ENCODE measurements around the gene RPS6KA1.

DNA sequence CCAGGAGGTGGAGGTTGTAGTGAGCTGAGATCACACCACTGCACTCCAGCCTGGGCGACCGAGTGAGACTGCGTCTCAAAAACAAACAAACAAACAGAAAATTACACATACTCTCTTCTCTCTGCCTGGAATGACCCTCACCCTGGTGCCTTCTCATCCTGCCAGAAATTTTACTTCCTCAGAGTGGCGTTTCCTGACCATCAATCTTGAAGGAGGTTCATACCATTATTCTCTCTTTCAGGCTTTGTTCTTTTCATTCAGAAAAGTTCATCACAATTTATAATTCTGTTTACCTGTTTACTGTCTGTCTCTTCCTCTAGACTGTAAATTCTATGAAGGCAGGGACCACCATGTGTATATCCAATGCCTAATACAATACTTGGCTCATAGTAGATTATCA is 79.3 kb downstream of the RPS6KA1 start:
- TF ChIP-seq, protein P1, sequence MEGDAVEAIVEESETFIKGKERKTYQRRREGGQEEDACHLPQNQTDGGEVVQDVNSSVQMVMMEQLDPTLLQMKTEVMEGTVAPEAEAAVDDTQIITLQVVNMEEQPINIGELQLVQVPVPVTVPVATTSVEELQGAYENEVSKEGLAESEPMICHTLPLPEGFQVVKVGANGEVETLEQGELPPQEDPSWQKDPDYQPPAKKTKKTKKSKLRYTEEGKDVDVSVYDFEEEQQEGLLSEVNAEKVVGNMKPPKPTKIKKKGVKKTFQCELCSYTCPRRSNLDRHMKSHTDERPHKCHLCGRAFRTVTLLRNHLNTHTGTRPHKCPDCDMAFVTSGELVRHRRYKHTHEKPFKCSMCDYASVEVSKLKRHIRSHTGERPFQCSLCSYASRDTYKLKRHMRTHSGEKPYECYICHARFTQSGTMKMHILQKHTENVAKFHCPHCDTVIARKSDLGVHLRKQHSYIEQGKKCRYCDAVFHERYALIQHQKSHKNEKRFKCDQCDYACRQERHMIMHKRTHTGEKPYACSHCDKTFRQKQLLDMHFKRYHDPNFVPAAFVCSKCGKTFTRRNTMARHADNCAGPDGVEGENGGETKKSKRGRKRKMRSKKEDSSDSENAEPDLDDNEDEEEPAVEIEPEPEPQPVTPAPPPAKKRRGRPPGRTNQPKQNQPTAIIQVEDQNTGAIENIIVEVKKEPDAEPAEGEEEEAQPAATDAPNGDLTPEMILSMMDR (optimal IDR thresholded peaks at IDR 0.05 in 1 of 3, IDR thresholded peaks at IDR 0.05 in 1 of 3, conservative IDR thresholded peaks at IDR 0.05 in 1 of 3; ENCODE audit: extremely low read depth in 1 of 3, insufficient read depth in 2 of 3, low read length in 3 of 3), result no peak
- TF ChIP-seq EZH2 (IDR thresholded peaks at IDR 0.05; ENCODE audit: low read length), result no peak
